Breast epithelium (tissue), 3 donors: ENCODE measurements around the gene OXLD1.

Experiments used
- CTCF ChIP-seq, 3 donors: fragments of 450-650 bp; IDR thresholded peaks; one replicate each; pipeline ENCODE4 v1.5.1; 2016 to 2017; ENCODE audit warnings: antibody characterized with exemption in 3 of 3, mild to moderate bottlenecking in 3 of 3, moderate library complexity in 3 of 3
- POLR2A ChIP-seq: fragments of 450-650 bp; IDR thresholded peaks from one replicate; pipeline ENCODE4 v1.6.1; 2016; ENCODE audit warnings: antibody characterized with exemption, mild to moderate bottlenecking, moderate library complexity
- POLR2AphosphoS5 ChIP-seq, 3 donors: sonication (generic); formaldehyde crosslinking; IDR thresholded peaks; one replicate each; pipeline ENCODE4 v1.6.1; 2017; ENCODE audit warnings: antibody characterized with exemption in 3 of 3

DNA sequence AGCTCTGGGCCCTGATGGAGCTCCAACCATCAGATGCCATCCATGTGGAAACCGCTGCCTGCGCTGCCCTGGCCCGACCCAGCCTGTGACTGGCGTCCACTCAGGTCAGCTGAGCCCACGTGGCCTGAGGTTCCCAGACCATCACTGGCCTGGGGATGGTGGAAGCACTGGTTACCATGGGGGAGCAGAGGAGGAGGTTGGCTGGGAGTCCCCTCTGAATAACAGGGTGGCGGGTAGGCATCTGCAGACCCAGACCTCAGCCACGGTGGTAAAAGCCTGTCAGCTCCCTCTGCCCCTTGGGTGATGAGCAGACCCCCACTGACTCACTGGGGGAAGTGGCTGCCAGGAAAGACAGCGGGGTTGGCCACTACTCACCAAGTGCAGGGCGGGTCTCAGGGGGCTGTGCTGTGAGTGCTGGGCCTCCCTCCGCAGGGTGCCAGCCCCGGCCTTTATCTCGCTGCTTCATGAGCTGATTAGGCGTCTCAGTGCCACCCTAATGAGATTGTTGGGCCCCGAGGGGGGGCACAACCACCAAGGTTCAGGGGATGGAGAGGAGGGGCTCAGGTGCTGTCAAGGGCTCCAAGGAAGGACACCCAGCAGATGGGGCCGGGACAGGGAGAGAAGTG lies 10.2 kb downstream of the OXLD1 start, which contains the start of gene PDE6G:
- TF ChIP-seq CTCF (IDR thresholded peaks at IDR 0.05), result no peak
- no peak for TF ChIP-seq POLR2AphosphoS5 (IDR thresholded peaks at IDR 0.05)
- no peak for TF ChIP-seq POLR2A
